Lower leg skin (tissue), 3 donors: ENCODE results near the gene TRIM42.

Source experiments
- POLR2A ChIP-seq, 2 donors: fragments of 450-650 bp; IDR thresholded peaks; one replicate each; pipeline ENCODE4 v1.6.1; 2016 to 2017; ENCODE audit warnings: antibody characterized with exemption in 2 of 2, mild to moderate bottlenecking in 1 of 2, moderate library complexity in 1 of 2
- TF ChIP-seq, protein P1 (sequence below), 3 donors: fragments of 450-650 bp; IDR thresholded peaks; one replicate each; pipeline ENCODE4 v1.5.1; 2016; ENCODE audit warnings: antibody characterized with exemption in 3 of 3, mild to moderate bottlenecking in 3 of 3, moderate library complexity in 2 of 3

DNA sequence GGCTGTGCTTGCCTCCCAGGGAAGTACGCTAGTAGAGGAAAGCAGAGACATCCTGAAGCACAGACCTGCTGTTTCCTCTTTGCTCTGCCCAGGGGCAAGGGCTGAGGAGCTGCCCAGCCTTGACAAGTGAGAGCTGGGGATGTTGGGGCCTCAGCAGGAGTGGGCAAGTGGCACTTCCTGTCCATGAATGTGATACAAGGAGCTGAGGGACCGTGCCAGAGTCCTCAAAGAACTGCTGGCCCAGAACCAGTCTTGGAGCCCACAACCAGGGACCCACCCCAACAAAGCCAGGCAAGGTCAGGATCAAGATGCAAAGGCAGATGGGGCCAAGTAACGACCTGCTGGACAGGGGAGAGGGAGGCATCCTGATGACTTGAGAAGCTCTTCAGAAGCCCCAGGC is 70.3 kb downstream of the TRIM42 start:
- TF ChIP-seq, protein P1, sequence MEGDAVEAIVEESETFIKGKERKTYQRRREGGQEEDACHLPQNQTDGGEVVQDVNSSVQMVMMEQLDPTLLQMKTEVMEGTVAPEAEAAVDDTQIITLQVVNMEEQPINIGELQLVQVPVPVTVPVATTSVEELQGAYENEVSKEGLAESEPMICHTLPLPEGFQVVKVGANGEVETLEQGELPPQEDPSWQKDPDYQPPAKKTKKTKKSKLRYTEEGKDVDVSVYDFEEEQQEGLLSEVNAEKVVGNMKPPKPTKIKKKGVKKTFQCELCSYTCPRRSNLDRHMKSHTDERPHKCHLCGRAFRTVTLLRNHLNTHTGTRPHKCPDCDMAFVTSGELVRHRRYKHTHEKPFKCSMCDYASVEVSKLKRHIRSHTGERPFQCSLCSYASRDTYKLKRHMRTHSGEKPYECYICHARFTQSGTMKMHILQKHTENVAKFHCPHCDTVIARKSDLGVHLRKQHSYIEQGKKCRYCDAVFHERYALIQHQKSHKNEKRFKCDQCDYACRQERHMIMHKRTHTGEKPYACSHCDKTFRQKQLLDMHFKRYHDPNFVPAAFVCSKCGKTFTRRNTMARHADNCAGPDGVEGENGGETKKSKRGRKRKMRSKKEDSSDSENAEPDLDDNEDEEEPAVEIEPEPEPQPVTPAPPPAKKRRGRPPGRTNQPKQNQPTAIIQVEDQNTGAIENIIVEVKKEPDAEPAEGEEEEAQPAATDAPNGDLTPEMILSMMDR (IDR thresholded peaks at IDR 0.05): no peak
- no peak for TF ChIP-seq POLR2A (IDR thresholded peaks at IDR 0.05)
